NCI-H1092 (cell line): ENCODE measurements around the gene RWDD4.

Experiments used
- DNase-seq: peaks from one replicate; lab custom pipeline; 2025; lab: John Stamatoyannopoulos, UW

The RWDD4 gene

GRCh38 chr4:183600189-183600685, 58.7 kb downstream of the RWDD4 start:
- DNase-seq = no peak

GRCh38 chr4:183599690-183600089, 59.3 kb downstream of the RWDD4 start:
- DNase-seq = no peak

GRCh38 chr4:183599284-183599683, 59.7 kb downstream of the RWDD4 start:
- no peak for DNase-seq

- no peak for DNase-seq
Measured at GRCh38 chr4:183596067-183596757, 62.8 kb downstream of the RWDD4 start.

- no peak for DNase-seq
Measured at GRCh38 chr4:183594823-183595222, 64.2 kb downstream of the RWDD4 start.

GRCh38 chr4:183591301-183591700, 67.7 kb downstream of the RWDD4 start:
- no peak for DNase-seq
